ENCODE results near the gene CASQ2.

CASQ2 gene

DNA sequence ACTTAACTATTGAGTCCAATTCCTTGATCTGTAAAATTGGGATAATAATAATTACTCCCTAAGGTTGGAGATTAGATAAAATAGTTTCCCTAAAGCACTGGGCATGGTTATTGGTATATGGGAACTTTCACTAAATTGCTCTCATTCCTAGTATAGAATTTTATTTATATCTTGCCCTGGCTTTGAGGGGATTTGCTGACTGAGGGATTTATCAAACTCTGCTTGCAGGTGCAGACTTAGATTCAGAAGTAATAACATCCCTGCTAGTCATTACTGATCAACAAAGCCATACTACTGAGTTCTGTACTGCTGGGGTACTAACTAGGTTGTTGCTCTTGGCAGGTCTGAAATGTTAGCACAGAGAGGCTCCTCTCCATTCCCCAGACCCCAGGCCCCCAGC lies 41.9 kb downstream of the CASQ2 start:
- DNase-seq: no peak

DNA sequence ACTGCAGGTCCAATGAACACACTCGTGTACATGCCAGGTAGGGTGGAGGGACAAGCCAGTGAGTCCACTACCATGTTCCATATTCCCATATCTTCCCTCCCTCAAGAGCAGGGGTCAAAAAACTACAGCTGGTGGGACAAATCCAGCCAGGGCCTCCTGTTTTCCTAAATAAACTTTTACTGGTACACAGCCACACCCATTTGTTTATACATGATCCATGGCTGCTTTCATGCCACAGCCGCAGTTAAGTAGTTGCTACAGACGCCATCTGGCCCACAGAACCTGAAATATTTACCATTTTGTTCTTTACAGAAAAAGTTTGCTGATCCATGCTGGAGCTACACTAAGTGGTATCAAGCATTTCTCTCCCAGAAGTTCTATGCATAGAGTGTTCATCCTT lies 42.4 kb downstream of the CASQ2 start:
- DNase-seq: no peak

DNA sequence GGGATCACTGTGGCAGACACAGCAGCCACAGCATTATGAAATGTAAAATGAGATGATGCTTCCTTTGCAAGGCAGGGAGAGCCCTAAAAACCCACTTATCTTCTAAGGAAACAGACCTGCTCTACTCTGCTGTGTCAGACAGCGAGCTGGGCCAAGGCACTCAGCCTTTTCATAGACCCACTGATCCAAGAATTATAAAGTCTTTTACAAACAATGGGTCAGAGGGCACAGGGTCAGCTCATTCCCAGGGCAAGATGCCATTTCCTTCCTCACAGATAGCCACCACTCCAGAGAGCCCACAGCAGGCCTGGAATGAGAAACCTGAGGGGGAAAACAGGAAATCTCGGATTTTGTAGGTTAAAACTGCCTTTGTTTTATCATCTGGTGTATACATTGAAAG lies 42.9 kb downstream of the CASQ2 start:
- DNase-seq: no peak

DNA sequence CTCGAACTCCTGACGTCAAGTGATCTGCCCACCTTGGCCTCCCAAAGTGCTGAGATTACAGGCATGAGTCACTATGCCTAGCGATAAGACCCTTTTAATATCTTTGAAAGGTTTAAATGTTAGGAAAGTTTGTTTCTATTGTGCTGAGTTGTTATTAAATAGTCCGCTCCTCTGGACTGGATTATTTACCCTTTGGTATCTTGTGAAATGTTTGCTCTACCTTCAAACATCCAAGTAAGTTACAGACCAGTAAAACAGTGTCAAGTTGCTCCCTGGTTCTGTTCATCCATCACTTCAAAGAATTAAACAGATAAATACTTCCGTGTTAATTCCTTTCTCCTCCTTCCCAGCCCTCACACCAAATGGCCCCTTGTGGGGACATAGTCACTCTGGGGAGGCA lies 44.8 kb downstream of the CASQ2 start:
- no peak for DNase-seq

DNA sequence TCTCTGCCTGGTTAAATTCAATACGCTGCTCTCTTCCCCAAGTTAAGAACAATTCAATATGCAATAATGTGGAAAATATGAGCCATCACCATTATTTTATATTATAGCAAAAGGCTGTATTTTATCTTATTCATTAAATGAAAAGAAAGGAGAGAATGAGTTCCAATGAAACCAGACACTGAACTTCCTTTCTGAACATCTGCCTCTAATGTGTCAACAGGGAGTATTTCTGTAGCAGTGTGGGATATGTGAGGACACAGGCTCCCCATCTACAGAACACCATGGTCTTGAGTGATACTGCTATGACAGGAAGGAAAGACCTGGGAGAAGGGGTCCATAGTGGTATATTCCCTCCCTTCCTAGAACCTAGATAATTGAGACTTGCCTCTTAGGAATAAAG lies 46.3 kb downstream of the CASQ2 start:
- no peak for DNase-seq

DNA sequence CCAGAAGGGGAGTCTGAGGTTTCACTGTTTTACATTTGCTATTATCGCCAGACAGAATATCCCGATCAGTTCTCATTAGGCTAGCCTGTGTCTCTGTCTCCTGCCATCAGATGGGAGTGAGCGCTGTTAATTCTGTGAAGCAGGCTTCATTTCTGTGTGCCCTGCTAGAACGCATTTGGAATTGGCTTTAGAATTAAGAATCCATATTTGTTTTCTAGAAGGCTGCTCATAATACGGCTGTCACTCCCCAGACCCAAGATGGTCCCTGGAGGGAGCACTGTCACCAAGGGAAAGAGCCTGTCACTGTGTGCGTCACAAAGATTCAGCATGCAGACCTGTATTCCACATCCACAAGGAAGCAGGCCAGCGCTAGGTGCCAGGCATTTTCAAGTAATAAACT lies 49.2 kb downstream of the CASQ2 start:
- no peak for DNase-seq

DNA sequence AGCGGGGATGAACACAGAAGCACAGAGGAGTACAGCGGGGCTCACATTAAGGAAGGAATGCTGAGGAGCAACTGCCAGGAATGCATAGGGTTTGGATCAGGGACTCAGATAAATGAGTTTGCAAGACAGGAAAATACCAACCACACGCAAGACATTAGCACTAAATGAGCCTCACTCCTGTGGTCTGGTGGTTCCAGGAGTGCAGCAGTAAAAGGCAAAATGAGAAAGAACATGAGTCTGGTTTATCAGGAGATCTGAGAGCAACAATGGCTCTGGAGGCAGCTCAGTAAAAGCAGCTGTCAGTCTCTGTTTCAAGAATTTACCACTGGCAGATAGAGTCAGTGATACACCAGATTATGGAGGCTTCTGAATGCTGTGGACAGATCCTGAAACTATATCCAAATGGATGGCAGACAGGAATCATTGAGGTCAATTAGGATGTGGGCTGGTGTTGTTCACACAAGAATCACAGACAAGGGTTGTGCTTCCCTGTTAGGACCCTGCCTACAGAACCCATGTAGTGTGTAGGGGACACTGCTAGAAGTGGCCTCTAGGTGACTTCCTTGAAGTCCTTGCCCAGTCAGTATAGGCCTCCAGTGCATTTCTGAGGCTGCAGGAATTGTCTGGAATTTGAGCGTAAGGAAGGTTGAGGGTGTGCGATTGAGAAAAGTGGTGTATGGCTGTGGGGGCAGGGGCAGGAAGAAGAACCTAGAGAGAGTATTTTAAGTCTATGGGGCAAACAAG lies 50.3 kb downstream of the CASQ2 start:
- no peak for DNase-seq

DNA sequence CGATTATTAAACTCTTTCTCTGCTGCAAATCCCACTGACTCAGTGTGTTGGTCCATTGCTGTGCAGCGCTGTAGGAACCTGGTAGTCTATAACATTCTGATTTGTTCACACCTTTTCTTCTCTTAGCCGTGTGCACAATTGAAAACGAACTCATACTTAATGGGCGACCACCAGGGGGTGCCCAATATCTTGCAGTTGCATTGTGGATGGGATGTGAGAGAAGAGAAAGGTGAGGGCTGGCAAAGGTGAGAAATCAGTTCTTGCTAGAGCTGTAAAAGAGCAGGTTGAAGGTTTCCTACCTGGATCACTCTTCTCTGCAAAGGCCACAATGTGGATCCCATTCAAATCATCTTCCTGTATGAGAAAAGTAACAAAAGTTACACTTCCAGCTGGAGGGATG lies 51.0 kb downstream of the CASQ2 start:
- DNase-seq: peak; percentile 27

DNA sequence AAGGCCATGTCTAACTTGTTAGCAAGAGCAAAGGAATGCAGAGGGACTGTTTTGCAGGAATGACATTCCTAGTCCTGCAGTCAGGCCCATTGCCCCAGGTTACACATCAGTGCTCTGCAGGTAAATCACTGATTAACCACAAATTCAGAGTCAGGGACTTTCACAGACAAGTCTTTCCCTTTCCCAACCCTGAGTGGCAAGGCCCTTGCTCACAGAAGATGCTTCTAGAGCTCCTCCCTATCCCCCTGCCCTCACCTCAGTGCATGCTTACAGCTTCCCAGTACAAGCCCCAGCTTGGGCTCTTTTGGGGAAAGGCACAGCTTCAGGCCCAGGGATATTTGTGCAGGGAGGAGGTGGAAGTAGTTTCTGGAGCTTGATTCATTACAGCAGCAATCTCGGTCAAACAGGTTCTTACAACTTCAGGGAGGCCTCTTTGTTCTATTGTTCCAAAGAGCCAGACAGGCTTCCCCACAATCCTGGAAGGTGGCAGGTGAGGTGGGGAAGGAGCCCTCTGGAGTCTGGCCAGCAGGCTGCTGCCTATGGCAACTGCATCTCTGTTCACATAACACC lies 53.9 kb downstream of the CASQ2 start:
- peak; percentile 17 for DNase-seq

DNA sequence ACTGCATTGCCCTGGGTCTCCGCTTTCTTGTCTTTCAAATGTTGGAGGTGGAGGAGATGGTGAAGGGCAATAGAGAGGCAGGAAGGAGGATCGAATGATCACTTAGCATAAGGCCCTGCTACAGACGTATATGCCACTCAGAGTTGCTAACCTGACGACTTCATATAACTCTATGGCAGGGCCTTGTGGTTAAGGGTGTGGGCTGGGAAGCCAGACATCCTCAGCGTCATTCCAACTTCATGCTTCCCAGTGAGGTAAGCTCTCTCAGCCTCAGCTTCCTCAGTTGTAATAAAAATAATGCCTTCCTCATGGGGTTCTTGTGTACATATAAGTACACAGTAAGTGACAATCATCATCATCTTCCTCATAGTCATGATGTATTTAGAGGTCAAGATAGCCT lies 54.6 kb downstream of the CASQ2 start:
- DNase-seq: no peak

DNA sequence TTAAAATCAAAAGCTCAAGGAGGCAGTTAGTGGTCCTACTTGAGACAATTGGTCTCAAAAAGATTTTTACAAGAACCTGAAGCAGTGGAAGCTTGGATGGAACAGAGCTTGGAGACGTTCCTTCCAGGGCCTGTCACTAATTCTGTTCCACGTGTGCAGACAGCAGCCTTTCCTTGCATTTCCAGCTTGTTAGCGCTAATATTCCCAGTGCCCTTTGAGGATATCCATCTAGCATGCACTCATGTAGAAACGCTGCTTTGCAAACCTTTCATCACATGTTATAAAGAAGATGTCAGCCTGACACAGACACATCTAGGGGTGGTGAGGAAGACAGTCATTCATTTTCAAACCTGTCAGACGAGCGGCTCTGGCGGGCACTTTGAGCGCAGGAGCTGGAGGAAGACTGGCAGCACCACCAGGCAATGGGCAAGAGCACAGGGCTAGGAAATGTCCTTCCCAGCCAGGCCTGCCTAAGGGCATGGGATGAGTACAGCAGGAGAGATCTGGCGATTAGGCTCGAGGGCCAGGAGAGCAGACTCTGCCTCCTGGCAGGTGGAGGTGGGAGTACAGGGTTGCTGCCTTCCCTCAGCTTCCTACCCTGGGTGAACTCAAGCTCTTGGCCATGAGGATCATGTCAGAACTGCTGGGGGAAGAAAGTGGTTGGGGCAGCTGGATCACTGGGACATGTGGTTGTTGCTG lies 55.5 kb downstream of the CASQ2 start:
- DNase-seq: no peak

DNA sequence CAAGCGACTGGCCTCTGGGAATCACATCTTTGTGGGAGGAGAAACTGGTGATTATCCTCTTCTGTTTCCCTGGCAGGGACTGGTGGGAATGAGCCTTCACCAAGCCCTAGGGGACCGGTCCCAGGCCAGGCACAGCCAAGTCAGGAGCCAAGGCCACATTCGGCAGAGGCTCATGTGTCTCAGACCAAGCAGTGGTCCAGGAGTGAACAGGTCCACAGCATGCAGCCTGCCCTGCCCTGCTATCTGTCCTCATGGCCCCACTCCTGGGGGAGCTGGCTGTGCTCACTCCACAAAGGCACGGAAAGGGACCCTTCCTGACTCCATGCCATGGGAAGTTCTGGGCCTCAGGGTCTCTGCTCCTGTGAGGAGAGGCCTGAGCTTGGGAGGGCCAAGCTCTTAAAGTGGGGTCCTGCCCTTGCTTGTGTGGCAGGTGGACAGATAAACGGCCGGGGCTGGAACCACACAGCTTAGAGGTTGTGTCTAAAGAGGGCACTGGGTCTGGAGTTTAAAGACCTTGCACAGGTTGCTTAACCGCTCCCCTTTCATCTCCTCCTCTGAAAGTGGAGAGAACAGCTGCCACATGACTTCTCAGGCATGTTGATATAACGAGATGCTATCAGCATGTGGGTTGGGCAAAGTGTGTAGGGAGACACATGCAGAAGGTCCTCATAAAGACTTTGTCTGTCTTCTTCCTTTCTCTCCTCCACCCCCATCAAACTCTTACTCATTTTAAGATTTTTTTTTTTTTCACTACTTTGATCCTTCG lies 57.5 kb downstream of the CASQ2 start:
- DNase-seq: peak; percentile 9

DNA sequence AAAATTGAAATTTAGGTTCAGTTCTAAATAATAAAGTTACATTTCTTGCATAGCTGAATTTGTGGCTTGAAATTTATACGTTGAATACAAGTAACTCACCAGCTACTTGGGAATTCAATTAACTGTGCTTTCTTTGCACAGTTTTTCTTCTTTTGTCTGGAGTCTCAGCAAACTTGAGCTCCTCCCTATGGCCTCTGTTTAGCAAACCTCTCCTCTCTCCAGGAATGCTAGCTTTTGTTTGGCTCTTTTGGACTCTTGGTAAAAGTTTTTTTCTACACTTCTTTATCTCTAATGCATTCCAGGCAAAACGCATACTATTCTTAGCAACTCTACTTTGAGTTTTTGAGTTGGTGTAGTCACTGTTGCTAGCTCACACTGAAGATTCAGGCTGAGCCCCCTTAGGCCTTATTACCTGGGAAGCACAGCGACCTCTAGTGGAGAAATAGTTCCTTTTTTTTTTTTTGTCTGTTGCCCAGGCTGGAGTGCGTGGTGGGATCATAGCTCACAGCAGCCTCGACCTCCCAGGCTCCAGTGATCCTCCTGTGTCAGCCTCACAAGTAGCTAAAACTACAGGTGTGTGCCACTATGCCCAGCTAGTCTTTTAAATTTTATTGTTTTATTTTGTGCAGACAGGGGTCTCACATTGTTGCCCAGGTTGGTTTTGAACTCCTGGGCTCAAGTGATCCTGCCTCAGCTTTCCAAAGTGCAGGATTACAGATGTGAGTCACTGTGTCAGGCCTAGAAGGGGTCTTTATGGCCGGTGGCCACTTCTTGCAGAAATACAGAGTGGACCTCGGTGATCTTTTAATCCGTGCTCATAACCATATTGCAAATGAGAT lies 61.7 kb downstream of the CASQ2 start:
- peak; percentile 54 for DNase-seq

DNA sequence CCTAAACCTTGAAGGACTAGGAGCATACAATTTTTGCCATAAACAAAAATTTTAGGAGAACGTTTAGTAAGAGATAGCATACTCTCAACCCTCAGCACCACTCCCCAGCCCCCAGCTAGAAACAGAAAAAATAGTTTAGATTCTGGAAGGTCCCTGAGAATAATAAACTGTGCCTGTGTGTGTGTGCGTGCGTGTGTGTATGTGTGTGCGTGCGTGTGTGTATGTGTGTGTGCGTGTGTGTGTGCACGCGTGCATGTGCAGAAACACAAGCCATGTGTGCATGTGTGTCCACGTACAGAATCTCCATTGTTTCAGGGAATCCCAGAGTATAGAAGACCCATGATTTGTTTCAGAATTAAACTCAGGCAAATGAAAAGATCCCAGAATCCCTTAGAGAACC lies 62.6 kb downstream of the CASQ2 start:
- DNase-seq: no peak

DNA sequence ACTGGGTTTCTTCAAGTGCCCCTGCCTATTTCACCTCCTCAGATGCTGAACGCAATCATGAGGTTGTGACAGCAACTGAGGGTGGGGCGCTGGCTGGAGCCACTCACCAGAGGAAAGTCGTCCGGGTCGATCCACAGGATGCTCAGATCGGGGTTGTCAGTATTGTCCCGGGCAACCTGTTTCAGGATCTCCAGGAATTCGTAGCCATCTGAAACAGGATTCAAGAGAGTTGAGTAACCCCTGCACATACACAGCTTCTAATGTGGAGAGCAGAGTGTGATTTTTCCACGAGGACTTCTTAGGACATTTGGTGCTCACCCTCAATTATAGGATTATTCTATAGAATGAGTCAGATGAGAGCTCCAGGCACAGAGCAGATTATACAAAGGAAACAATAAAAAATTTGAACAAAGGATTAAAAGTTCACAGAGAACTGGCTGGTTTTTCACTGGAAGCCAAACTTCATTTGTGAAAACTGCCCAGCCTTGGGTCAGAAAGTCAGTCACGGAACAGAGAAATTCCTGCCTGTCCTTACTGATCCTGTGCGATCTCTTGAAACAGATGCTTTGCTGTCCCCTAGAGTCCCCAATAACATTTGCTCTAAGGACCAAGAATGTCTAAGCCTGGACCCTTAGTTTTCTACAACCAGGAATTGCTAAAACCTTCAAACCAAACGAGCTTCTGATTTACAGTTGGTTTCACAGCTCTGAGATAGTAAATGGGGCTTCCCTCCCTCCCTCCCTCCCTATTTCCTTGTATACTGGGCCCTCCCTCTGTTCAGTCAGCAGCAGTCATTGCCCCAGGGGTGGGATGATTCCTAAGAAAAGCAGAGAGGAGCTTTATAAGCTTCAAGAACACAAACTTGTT lies 63.2 kb downstream of the CASQ2 start:
- no peak for DNase-seq

DNA sequence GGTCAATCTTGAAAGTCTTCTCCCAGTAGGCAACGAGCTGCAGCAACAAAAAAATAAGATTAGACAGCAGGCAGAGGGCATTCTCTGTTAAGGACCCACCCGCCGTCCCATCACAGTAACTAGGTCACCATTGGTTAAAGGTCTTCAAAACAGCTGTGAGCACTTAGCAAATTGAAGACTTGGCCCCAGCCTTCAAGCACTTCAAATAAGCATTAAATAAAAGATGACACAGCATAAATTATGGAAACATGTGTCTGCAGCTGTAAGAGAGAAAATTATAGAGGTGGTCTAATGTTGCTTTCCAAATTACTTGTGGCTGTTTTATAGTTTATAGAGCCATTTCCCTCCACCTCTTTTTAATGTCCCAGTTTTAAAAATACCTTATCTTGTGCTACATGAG lies 65.6 kb downstream of the CASQ2 start:
- DNase-seq: no peak

DNA sequence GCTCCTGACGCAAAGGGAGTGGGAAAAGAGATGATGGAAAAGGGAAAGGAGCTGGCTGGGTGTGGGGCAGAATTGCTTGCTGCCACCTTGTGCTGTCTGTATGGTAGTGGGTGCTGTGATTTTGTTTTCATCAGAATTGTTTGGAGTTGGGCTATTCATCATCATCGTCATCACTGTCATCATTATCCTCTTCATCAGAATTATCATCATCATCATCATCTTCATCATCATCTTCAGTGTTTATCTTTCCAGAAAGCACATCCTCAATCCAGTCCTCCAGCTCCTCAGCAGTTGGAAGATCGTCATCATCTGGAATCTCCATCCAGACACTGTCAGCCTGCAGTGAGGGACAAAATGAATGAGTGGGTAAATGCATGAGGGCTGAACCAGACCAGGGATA lies 67.4 kb downstream of the CASQ2 start:
- no peak for DNase-seq

DNA sequence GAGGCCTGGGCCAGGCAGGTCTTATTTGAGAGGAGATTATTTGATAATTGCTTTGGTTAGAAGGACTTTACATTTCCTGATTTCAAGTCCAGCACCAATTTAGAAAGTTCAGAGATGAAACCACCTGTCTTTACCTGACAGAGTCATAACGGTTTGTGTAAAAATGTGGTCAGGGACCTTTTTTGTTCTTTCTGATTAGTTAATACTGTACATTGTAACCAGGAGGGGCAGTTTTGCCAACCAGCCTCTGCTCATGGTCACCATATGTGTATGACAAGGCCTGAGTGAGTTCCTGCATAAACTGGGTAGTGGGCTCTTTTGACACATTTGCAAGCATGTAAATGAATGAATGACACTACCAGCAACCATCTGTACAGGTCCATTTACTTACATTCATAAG lies 70.9 kb downstream of the CASQ2 start:
- no peak for DNase-seq

DNA sequence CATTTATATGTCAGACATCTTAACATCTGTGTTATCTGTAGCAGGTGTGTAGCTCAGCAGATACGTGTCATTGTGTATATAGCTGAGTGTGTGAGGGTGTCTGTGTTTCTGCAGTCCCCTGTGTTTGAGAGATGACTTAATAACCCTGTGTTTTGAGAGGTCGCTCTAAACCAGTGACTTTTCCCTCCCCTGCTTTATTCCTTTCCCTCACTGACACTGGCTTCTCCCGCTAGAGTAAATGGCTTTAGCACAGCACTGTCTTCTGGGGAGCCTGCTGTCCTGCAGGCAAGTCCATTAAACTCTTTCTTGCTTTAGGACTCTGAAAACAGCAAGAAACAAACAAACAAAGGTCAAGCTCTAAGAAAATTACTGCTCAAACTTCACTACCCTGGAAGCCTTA lies 73.7 kb downstream of the CASQ2 start:
- DNase-seq: peak; percentile 48

DNA sequence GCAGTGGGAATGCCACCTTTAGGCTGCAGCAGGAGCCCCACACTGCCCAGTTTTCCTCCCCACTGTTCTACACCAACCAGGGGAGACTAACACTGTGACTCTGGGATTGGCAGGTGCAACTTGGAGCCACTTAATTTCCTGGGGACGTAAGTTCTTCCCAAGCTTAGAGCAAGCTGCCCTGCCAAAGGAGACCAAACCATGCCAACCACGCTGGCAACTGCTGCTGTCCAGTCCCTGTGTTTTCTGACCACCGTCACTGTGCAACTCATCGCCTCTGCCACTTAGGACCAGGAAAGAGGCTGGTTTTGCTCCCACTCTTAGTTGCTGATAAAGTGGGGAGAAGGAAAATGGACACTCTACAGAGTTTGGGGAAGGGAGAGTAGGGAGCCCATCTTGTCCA lies 76.3 kb downstream of the CASQ2 start:
- DNase-seq: no peak

DNA sequence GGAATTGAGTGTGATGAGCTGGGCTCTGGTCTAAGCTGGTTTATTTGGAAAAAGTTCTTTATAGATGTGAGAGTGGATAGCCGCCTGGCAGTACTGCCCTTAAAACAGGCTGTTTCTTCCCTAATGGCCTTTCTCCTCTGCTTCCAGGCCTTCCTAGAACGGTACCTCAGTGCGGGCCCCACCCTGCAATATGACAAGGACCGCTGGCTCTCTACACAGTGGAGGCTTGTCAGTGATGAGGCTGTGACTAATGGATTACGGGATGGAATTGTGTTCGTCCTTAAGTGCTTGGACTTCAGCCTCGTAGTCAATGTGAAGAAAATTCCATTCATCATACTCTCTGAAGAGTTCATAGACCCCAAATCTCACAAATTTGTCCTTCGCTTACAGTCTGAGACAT lies 77.5 kb downstream of the CASQ2 start:
- DNase-seq: no peak

DNA sequence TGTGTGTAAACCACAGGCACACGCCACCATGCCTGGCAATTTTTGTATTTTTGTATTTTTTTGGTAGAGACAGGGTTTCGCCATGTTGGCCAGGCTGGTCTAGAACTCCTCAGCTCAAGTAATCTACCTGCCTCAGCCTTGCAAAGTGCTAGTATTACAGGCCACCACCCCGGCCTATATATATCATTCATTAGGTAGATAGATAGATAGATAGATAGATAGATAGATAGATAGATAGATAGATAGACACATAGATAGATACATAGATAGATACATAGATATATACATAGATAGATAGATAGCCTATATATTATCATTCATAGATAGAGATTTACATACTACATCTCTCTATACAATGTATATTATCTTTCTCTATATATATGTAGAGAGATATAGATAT lies 80.8 kb downstream of the CASQ2 start:
- DNase-seq: no peak
